Panc1 (cell line): ENCODE measurements around the gene TENM3. TPM values are rescaled to one million over a fixed set of nuclear protein-coding genes. Genes with fewer than 3 reads are reported as not detected.

Experiments used
- ATAC-seq: fragments of 200-7000 bp; cut with Tn5 transposase; 2 replicates; pipeline ENCODE4 v1.9.1; 2020; ENCODE audit warnings: mild to moderate bottlenecking, moderate library complexity
- BruUV-seq: library from RNA; stranded (reverse); fragments of 400-500 nt; replicated peaks from 2 replicates; lab custom pipeline; 2021; lab: Mats Ljungman, UMichigan
- CTCF ChIA-PET: fragments of 300-600 bp; sonication (Branson Sonifier 250); formaldehyde crosslinking; loops from one replicate; lab custom pipeline; 2022; ENCODE audit warnings: antibody characterized with exemption; lab: Charles Lee
- POLR2A ChIA-PET: fragments of 300-600 bp; sonication (Branson Sonifier 250); formaldehyde crosslinking; loops from one replicate; lab custom pipeline; 2022; ENCODE audit warnings: antibody characterized with exemption; lab: Charles Lee
- DNase-seq: peaks from one replicate; pipeline ENCODE4 v3.0.0-alpha.2; 2010; ENCODE audit warnings: low read depth, low spot score
- H3K27ac ChIP-seq: 2 replicates; pipeline ENCODE4 v1.5.1; 2011; ENCODE audit warnings: mild to moderate bottlenecking, low read length, inconsistent platforms
- H3K27me3 ChIP-seq: fragments of 200-500 bp; sonication (Bioruptor generic); 2 replicates; pipeline ENCODE4 v1.6.0; 2014; ENCODE audit warnings: low read length, inconsistent platforms; ENCODE audit not compliant: control insufficient read depth, insufficient read depth
- H3K36me3 ChIP-seq: fragments of 200-500 bp; sonication (Bioruptor generic); 2 replicates; pipeline ENCODE4 v1.5.1; 2014; ENCODE audit warnings: inconsistent platforms, mild to moderate bottlenecking, low read length, moderate library complexity; ENCODE audit not compliant: control insufficient read depth, insufficient read depth
- H3K4me1 ChIP-seq: 2 replicates; pipeline ENCODE4 v1.5.1; 2011; ENCODE audit warnings: inconsistent platforms, mild to moderate bottlenecking, low read length, moderate library complexity; ENCODE audit not compliant: control insufficient read depth, insufficient read depth
- H3K4me3 ChIP-seq, 2 experiments: 2 replicates each; pipeline ENCODE4 v1.5.1; 2011 to 2012; ENCODE audit warnings: low read depth in 2 of 2, low read length in 2 of 2, mild to moderate bottlenecking in 2 of 2, inconsistent platforms in 1 of 2, moderate library complexity in 1 of 2
- H3K9me3 ChIP-seq: fragments of 200-500 bp; sonication (Bioruptor generic); 2 replicates; pipeline ENCODE4 v1.5.1; 2014; ENCODE audit warnings: low read depth, mild to moderate bottlenecking, inconsistent platforms, low read length, moderate library complexity; ENCODE audit not compliant: control insufficient read depth, insufficient read depth
- POLR2AphosphoS5 ChIP-seq: IDR thresholded peaks from 2 replicates; pipeline ENCODE4 v1.6.1; 2012; ENCODE audit warnings: mild to moderate bottlenecking, low read depth, low read length, moderate library complexity
- REST ChIP-seq, 2 experiments: IDR thresholded peaks; 2 replicates each; pipeline ENCODE4 v1.6.1; 2011 to 2012; ENCODE audit warnings: low read depth in 2 of 2, control low read depth in 1 of 2, low read length in 1 of 2, mild to moderate bottlenecking in 1 of 2, moderate library complexity in 1 of 2; ENCODE audit not compliant: insufficient read depth in 1 of 2
- SIN3A ChIP-seq: IDR thresholded peaks from 2 replicates; pipeline ENCODE4 v1.6.1; 2012; ENCODE audit warnings: low read depth, mild to moderate bottlenecking, low read length, moderate library complexity, borderline replicate concordance; ENCODE audit not compliant: insufficient read depth
- TCF7L2 ChIP-seq: IDR thresholded peaks from 2 replicates; pipeline ENCODE4 v1.6.1; 2011; ENCODE audit warnings: mild to moderate bottlenecking, low read depth, low read length, inconsistent platforms
- in situ Hi-C: cut with HindIII; loops from 2 replicates; pipeline ENCODE4 v1.10.0; 2016; ENCODE audit warnings: low sequenced_read_pairs, low pct_unique_long_range_greater_than_20kb
- intact Hi-C: fragments of 100-400 bp; cut with micrococcal nuclease; formaldehyde crosslinking; loops from one replicate; pipeline ENCODE4 v1.10.0; 2022; ENCODE audit not compliant: unreplicated experiment
- total RNA-seq: library from RNA; stranded (reverse); gene quantifications from one replicate; pipeline ENCODE4 v1.2.1, GENCODE V29; 2021; ENCODE audit not compliant: unreplicated experiment
- TF ChIP-seq, protein P1 (sequence below): fragments of 450-650 bp; IDR thresholded peaks from 2 replicates; pipeline ENCODE4 v1.5.1; 2017; ENCODE audit warnings: mild to moderate bottlenecking

The TENM3 gene
- total RNA-seq, 1 experiment from 2014 or later: 0.95 TPM

DNA sequence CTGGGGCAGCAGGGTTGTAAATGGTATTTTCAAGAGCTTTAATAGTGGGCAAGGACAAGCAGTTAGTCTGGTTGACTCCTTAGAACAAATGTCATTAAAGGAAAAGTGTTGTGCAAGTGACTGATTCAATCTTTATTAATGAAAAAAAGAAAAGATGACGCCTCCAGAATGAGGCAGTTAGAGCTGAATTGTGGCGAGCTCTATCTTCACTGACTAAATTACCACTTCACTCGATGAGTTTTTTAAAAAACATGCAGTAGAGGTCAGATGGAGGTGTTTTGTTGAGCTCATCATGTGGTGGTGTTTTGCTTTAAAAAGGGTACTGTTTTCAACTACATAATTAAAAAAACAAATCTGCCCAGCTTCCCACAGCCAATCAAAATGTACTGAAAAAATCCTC, 28.1 kb upstream of the TENM3 start:
- intact Hi-C loops: no loop called here
- no peak overlapping the region for H3K27ac ChIP-seq
- CTCF ChIA-PET: no interaction called here
- no peaks in the 10 kb centered on the region for H3K27me3 ChIP-seq
- BruUV-seq: no TSS peak
- POLR2A ChIA-PET: no interaction called here
- DNase-seq (no peak), ATAC-seq (no peak)
- H3K36me3 ChIP-seq: no peaks in the 10 kb centered on the region
- TF ChIP-seq POLR2AphosphoS5: no peak
- TF ChIP-seq SIN3A: no peak
- no peak overlapping the region for H3K4me3 ChIP-seq
- in situ Hi-C loops: no loop called here
- H3K4me1 ChIP-seq: no peaks in the 10 kb centered on the region
- no peaks in the 10 kb centered on the region for H3K9me3 ChIP-seq

GRCh38 chr4:182216005-182216404, 27.2 kb upstream of the TENM3 start:
- in situ Hi-C loops (no loop called here), intact Hi-C loops (no loop called here)
- Histone ChIP-seq H3K4me3 (no peak overlapping the region), H3K27me3 (no peaks in the 10 kb centered on the region), H3K4me1 (no peaks in the 10 kb centered on the region), H3K27ac (no peak overlapping the region), H3K36me3 (no peaks in the 10 kb centered on the region), H3K9me3 (no peaks in the 10 kb centered on the region)
- CTCF ChIA-PET: no interaction called here
- DNase-seq (no peak), ATAC-seq (no peak)
- no TSS peak for BruUV-seq
- POLR2A ChIA-PET: no interaction called here
- TF ChIP-seq SIN3A: no peak
- TF ChIP-seq REST (IDR thresholded peaks at IDR 0.05; ENCODE audit: insufficient read depth in 1 of 2, low read depth in 2 of 2, low read length in 1 of 2): no peak

- Histone ChIP-seq H3K27me3 (no peaks in the 10 kb centered on the region), H3K27ac (no peak overlapping the region), H3K4me3 (no peak overlapping the region), H3K36me3 (no peaks in the 10 kb centered on the region), H3K9me3 (no peaks in the 10 kb centered on the region), H3K4me1 (no peaks in the 10 kb centered on the region)
- intact Hi-C loops (no loop called here), in situ Hi-C loops (no loop called here)
- DNase-seq: no peak
- POLR2A ChIA-PET: no interaction called here
- no TSS peak for BruUV-seq
- CTCF ChIA-PET: no interaction called here
- no peak for TF ChIP-seq TCF7L2
- TF ChIP-seq, protein P1, sequence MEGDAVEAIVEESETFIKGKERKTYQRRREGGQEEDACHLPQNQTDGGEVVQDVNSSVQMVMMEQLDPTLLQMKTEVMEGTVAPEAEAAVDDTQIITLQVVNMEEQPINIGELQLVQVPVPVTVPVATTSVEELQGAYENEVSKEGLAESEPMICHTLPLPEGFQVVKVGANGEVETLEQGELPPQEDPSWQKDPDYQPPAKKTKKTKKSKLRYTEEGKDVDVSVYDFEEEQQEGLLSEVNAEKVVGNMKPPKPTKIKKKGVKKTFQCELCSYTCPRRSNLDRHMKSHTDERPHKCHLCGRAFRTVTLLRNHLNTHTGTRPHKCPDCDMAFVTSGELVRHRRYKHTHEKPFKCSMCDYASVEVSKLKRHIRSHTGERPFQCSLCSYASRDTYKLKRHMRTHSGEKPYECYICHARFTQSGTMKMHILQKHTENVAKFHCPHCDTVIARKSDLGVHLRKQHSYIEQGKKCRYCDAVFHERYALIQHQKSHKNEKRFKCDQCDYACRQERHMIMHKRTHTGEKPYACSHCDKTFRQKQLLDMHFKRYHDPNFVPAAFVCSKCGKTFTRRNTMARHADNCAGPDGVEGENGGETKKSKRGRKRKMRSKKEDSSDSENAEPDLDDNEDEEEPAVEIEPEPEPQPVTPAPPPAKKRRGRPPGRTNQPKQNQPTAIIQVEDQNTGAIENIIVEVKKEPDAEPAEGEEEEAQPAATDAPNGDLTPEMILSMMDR: no peak
- TF ChIP-seq SIN3A: no peak
- no peak for TF ChIP-seq POLR2AphosphoS5
- TF ChIP-seq REST (IDR thresholded peaks at IDR 0.05; ENCODE audit: insufficient read depth in 1 of 2, low read depth in 2 of 2, low read length in 1 of 2): no peak
- no peak for ATAC-seq
Measured at GRCh38 chr4:182219411-182220056, 23.7 kb upstream of the TENM3 start.
